ENCODE measurements around the gene MAML3.

The MAML3 gene

GRCh38 chr4:140012688-140013486 lies 141.1 kb downstream of the MAML3 start:
- no peaks in the 10 kb centered on the region for H3K79me2 ChIP-seq (ENCODE audit: insufficient read depth, low read length)

GRCh38 chr4:140005699-140006098 lies 148.3 kb downstream of the MAML3 start:
- no peak overlapping the region for H3K4me2 ChIP-seq (ENCODE audit: low read length)
- H3K27ac ChIP-seq (ENCODE audit: low read depth, low read length, poor library complexity, severe bottlenecking), result no peak overlapping the region
- no peaks in the 10 kb centered on the region for H3K9me3 ChIP-seq (ENCODE audit: low read length)
- no peaks in the 10 kb centered on the region for H3K9me2 ChIP-seq (ENCODE audit: low read depth, low read length)
- H3K9ac ChIP-seq (ENCODE audit: low read length), result no peak overlapping the region
- no peaks in the 10 kb centered on the region for H3K4me1 ChIP-seq (ENCODE audit: insufficient read depth, low read length, severe bottlenecking)
- H3K4me3 ChIP-seq (ENCODE audit: low read depth, low read length, poor library complexity, severe bottlenecking), result no peak overlapping the region
- no peak overlapping the region for H2AFZ ChIP-seq (ENCODE audit: low read length)
- H3F3A ChIP-seq (ENCODE audit: insufficient read depth, low read length), result no peaks in the 10 kb centered on the region
- no peaks in the 10 kb centered on the region for H3K36me3 ChIP-seq (ENCODE audit: insufficient read depth, low read length)
- no peak for TF ChIP-seq CTCF (IDR thresholded peaks at IDR 0.05; ENCODE audit: low read length)
- no peak for TF ChIP-seq EZH2 (IDR thresholded peaks at IDR 0.05; ENCODE audit: borderline replicate concordance, low read length)
- H3K27me3 ChIP-seq (ENCODE audit: insufficient read depth, low read length), result no peaks in the 10 kb centered on the region
- no peaks in the 10 kb centered on the region for H4K20me1 ChIP-seq (ENCODE audit: insufficient read depth, low read length)
- no peaks in the 10 kb centered on the region for H3K79me2 ChIP-seq (ENCODE audit: insufficient read depth, low read length)

More at GRCh38 chr4:140012688-140013486, 141.1 kb downstream of the MAML3 start:
- H3K9me3 ChIP-seq (ENCODE audit: low read length), result no peaks in the 10 kb centered on the region
- H3K4me2 ChIP-seq (ENCODE audit: low read length), result no peak overlapping the region
- peak; percentile 73 for TF ChIP-seq CTCF (IDR thresholded peaks at IDR 0.05; ENCODE audit: low read length)
- no peak for TF ChIP-seq EZH2 (IDR thresholded peaks at IDR 0.05; ENCODE audit: borderline replicate concordance, low read length)
- no peaks in the 10 kb centered on the region for H3K27me3 ChIP-seq (ENCODE audit: insufficient read depth, low read length)
- no peak overlapping the region for H3K27ac ChIP-seq (ENCODE audit: low read depth, low read length, poor library complexity, severe bottlenecking)
- no peaks in the 10 kb centered on the region for H3K9me2 ChIP-seq (ENCODE audit: low read depth, low read length)
- no peak overlapping the region for H3K9ac ChIP-seq (ENCODE audit: low read length)
- no peak overlapping the region for H2AFZ ChIP-seq (ENCODE audit: low read length)
- H4K20me1 ChIP-seq (ENCODE audit: insufficient read depth, low read length), result no peaks in the 10 kb centered on the region
- no peaks in the 10 kb centered on the region for H3F3A ChIP-seq (ENCODE audit: insufficient read depth, low read length)
- no peaks in the 10 kb centered on the region for H3K36me3 ChIP-seq (ENCODE audit: insufficient read depth, low read length)
- no peaks in the 10 kb centered on the region for H3K4me1 ChIP-seq (ENCODE audit: insufficient read depth, low read length, severe bottlenecking)
- no peak overlapping the region for H3K4me3 ChIP-seq (ENCODE audit: low read depth, low read length, poor library complexity, severe bottlenecking)

GRCh38 chr4:140004922-140005627 lies 148.9 kb downstream of the MAML3 start:
- Histone ChIP-seq H3K36me3 (ENCODE audit: insufficient read depth, low read length) (no peaks in the 10 kb centered on the region), H3K9ac (ENCODE audit: low read length) (no peak overlapping the region), H3K9me3 (ENCODE audit: low read length) (no peaks in the 10 kb centered on the region), H3K27ac (ENCODE audit: low read depth, low read length, poor library complexity, severe bottlenecking) (no peak overlapping the region), H3K4me3 (ENCODE audit: low read depth, low read length, poor library complexity, severe bottlenecking) (no peak overlapping the region), H3K4me1 (ENCODE audit: insufficient read depth, low read length, severe bottlenecking) (no peaks in the 10 kb centered on the region), H2AFZ (ENCODE audit: low read length) (no peak overlapping the region), H3K4me2 (ENCODE audit: low read length) (no peak overlapping the region), H3K79me2 (ENCODE audit: insufficient read depth, low read length) (no peaks in the 10 kb centered on the region), H3F3A (ENCODE audit: insufficient read depth, low read length) (no peaks in the 10 kb centered on the region), H4K20me1 (ENCODE audit: insufficient read depth, low read length) (no peaks in the 10 kb centered on the region), H3K27me3 (ENCODE audit: insufficient read depth, low read length) (no peaks in the 10 kb centered on the region), H3K9me2 (ENCODE audit: low read depth, low read length) (no peaks in the 10 kb centered on the region)
- TF ChIP-seq EZH2 (IDR thresholded peaks at IDR 0.05; ENCODE audit: borderline replicate concordance, low read length) (no peak), CTCF (IDR thresholded peaks at IDR 0.05; ENCODE audit: low read length) (no peak)
